GM23248 (cell line): ENCODE data around the gene DIAPH1. TPM values are rescaled to one million over a fixed set of nuclear protein-coding genes. Genes with fewer than 3 reads are reported as not detected.

ENCODE experiments used
- DNase-seq: peaks from one replicate; pipeline ENCODE4 v3.0.0-alpha.2; 2015
- H2AFZ ChIP-seq: fragments of 200-600 bp; sonication (generic); 2 replicates; pipeline ENCODE4 v1.6.1; 2016; ENCODE audit warnings: antibody characterized with exemption
- H3F3A ChIP-seq: fragments of 200-600 bp; sonication (generic); 2 replicates; pipeline ENCODE4 v1.6.1; 2016; ENCODE audit warnings: mild to moderate bottlenecking, antibody characterized with exemption, mixed run types; ENCODE audit not compliant: insufficient read depth
- H3K27ac ChIP-seq: fragments of 200-600 bp; sonication (generic); 2 replicates; pipeline ENCODE4 v1.5.1; 2016; ENCODE audit warnings: mild to moderate bottlenecking
- H3K27me3 ChIP-seq: fragments of 200-600 bp; sonication (generic); replicated peaks from 2 replicates; pipeline ENCODE4 v1.6.1; 2016; ENCODE audit warnings: mild to moderate bottlenecking; ENCODE audit not compliant: insufficient read depth
- H3K36me3 ChIP-seq: fragments of 200-600 bp; sonication (generic); 2 replicates; pipeline ENCODE4 v1.6.1; 2016; ENCODE audit warnings: low read depth, mild to moderate bottlenecking
- H3K4me1 ChIP-seq: fragments of 200-600 bp; sonication (generic); 2 replicates; pipeline ENCODE4 v1.6.1; 2016; ENCODE audit warnings: mild to moderate bottlenecking; ENCODE audit not compliant: insufficient read depth
- H3K4me2 ChIP-seq: fragments of 200-600 bp; sonication (generic); one replicate; pipeline ENCODE4 v1.6.1; 2016; ENCODE audit warnings: mild to moderate bottlenecking; ENCODE audit not compliant: unreplicated experiment
- H3K4me3 ChIP-seq: fragments of 200-600 bp; sonication (generic); 2 replicates; pipeline ENCODE4 v1.5.1; 2016; ENCODE audit warnings: mild to moderate bottlenecking
- H3K79me2 ChIP-seq: fragments of 200-600 bp; sonication (generic); 2 replicates; pipeline ENCODE4 v1.6.1; 2016; ENCODE audit warnings: mild to moderate bottlenecking; ENCODE audit not compliant: insufficient read depth
- H3K9ac ChIP-seq: fragments of 200-600 bp; sonication (generic); 2 replicates; pipeline ENCODE4 v1.6.1; 2016; ENCODE audit warnings: mild to moderate bottlenecking
- H3K9me2 ChIP-seq: fragments of 200-600 bp; sonication (generic); 2 replicates; pipeline ENCODE4 v1.6.1; 2016; ENCODE audit warnings: mixed run types, mild to moderate bottlenecking, moderate library complexity; ENCODE audit not compliant: insufficient read depth
- H3K9me3 ChIP-seq: fragments of 200-600 bp; sonication (generic); one replicate; pipeline ENCODE4 v1.6.1; 2017; ENCODE audit warnings: low read depth
- H4K20me1 ChIP-seq: fragments of 200-600 bp; sonication (generic); 2 replicates; pipeline ENCODE4 v1.6.0; 2016; ENCODE audit not compliant: insufficient read depth
- EZH2 ChIP-seq: fragments of 200-600 bp; sonication (generic); IDR thresholded peaks from 2 replicates; pipeline ENCODE4 v1.6.1; 2018; ENCODE audit warnings: antibody characterized with exemption, mild to moderate bottlenecking; ENCODE audit not compliant: insufficient read depth, poor library complexity, severe bottlenecking
- EZH2phosphoT487 ChIP-seq: fragments of 200-600 bp; sonication (generic); IDR thresholded peaks from 2 replicates; pipeline ENCODE4 v1.6.1; 2018; ENCODE audit warnings: antibody characterized with exemption, moderate library complexity, mild to moderate bottlenecking, low read depth; ENCODE audit not compliant: insufficient read depth
- WGBS, 2 experiments: methylation state at CpG; one replicate each; pipeline ENCODE4 v1.1.6; 2015 to 2017; ENCODE audit warnings: low lambda C conversion rate in 2 of 2, low coverage in 1 of 2; ENCODE audit errors: missing lambda C conversion rate in 2 of 2; 5-methylcytosine and 5-hydroxymethylcytosine counted together
- in situ Hi-C: fragments of 300-500 bp; cut with MboI; formaldehyde crosslinking; loops from 2 replicates; pipeline ENCODE4 v1.15.0; 2020
- polyA plus RNA-seq: library from polyadenylated mRNA; unstranded; fragments of >200 nt; fragmentation: Nextera tagmentation; extraction: Ambion mirVana; gene quantifications from 2 replicates; pipeline ENCODE4 v1.2.1, GENCODE V29; 2016
- total RNA-seq: library from RNA; depleted of rRNA; stranded (reverse); fragments of >200 nt; shearing (Covaris generic); gene quantifications from 2 replicates; pipeline ENCODE4 v1.2.3, GENCODE V29; 2014

Gene DIAPH1
- total and polyA plus RNA-seq, 2 experiments from 2014 or later, result 26.0 to 34.4 TPM

DNA sequence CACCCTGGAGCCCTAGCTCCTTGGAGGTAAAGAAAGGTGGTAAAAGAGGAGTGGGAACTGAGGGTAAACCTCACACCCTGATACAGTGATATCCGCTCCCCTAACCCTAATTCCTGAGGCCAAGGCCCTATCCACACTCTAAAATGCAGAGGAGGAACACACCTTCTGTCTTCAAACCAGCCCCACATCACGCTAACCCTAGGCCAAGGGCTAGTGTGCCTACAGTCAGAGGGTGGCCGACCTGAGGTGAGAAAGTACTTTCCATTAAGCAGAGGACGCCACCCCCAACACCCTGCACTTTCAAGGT lies 17.3 kb upstream of the DIAPH1 start:
- no peaks in the 10 kb centered on the region for H3F3A ChIP-seq
- no peaks in the 10 kb centered on the region for H3K9me3 ChIP-seq
- H3K79me2 ChIP-seq, result peaks cover 56% of the 10 kb centered on the region
- peak overlapping the region; percentile 88 for H3K9ac ChIP-seq
- WGBS, 2 experiments, result 2% methylated on average over 4 of the region's 4 CpGs
- H3K4me3 ChIP-seq, result peak overlapping the region; percentile 82
- peak overlapping the region; percentile 27; the same call in 1 of the 2 replicates for H3K27ac ChIP-seq
- H3K4me2 ChIP-seq, result peak overlapping the region; percentile 80
- H3K36me3 ChIP-seq, result peaks cover 2% of the 10 kb centered on the region; the same call in 1 of the 2 replicates
- peak overlapping the region; percentile 92 for H2AFZ ChIP-seq
- H3K4me1 ChIP-seq, result peaks cover 9% of the 10 kb centered on the region
- H3K27me3 ChIP-seq, result no peaks in the 10 kb centered on the region
- no peaks in the 10 kb centered on the region for H4K20me1 ChIP-seq
- in situ Hi-C loops, result no loop called here
- TF ChIP-seq EZH2, result no peak
- no peak for TF ChIP-seq EZH2phosphoT487
- DNase-seq, result no peak
- no peaks in the 10 kb centered on the region for H3K9me2 ChIP-seq

- H3K27ac ChIP-seq, result peak overlapping the region; percentile 7; the same call in 1 of the 2 replicates
- H3K4me3 ChIP-seq, result peak overlapping the region; percentile 82
- peak overlapping the region; percentile 88 for H3K9ac ChIP-seq
- WGBS, 2 experiments, result 8 to 12% methylated on average over 7 of the region's 7 CpGs
- in situ Hi-C loops, result no loop called here
- H3K36me3 ChIP-seq, result peaks cover 3% of the 10 kb centered on the region; the same call in 1 of the 2 replicates
- TF ChIP-seq EZH2phosphoT487, result no peak
- peak overlapping the region; percentile 92; the same call in 1 of the 2 replicates for H2AFZ ChIP-seq
- no peaks in the 10 kb centered on the region for H3K9me3 ChIP-seq
- no peaks in the 10 kb centered on the region for H3K27me3 ChIP-seq
- H3K9me2 ChIP-seq, result no peaks in the 10 kb centered on the region
- peaks cover 60% of the 10 kb centered on the region for H3K79me2 ChIP-seq
- H3F3A ChIP-seq, result no peaks in the 10 kb centered on the region
- peaks cover 9% of the 10 kb centered on the region for H3K4me1 ChIP-seq
- peak overlapping the region; percentile 80 for H3K4me2 ChIP-seq
- DNase-seq, result no peak
- no peaks in the 10 kb centered on the region for H4K20me1 ChIP-seq
These were observed 16.8 kb upstream of the DIAPH1 start for GRCh38 chr5:141635646-141636045.

DNA sequence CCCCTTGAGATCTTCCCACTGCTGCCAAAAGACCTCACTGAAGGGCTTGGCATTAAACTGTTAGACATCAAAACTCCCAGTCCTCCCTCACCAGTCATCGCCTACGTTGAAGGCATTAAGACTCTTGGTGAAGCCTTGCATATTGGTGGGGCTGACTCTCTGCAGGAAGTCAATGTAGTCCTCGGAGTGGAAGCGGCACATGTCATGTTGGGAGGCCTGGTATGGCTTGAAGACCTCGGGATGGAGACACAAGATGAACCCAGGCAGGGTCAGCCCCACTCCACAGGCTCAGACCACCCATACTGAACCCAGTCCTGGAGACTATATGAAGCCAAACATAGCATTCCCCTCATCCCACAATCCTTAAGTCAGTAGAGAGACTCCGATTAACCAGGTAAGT lies 15.9 kb upstream of the DIAPH1 start:
- H3K4me2 ChIP-seq, result peak overlapping the region; percentile 80

DNA sequence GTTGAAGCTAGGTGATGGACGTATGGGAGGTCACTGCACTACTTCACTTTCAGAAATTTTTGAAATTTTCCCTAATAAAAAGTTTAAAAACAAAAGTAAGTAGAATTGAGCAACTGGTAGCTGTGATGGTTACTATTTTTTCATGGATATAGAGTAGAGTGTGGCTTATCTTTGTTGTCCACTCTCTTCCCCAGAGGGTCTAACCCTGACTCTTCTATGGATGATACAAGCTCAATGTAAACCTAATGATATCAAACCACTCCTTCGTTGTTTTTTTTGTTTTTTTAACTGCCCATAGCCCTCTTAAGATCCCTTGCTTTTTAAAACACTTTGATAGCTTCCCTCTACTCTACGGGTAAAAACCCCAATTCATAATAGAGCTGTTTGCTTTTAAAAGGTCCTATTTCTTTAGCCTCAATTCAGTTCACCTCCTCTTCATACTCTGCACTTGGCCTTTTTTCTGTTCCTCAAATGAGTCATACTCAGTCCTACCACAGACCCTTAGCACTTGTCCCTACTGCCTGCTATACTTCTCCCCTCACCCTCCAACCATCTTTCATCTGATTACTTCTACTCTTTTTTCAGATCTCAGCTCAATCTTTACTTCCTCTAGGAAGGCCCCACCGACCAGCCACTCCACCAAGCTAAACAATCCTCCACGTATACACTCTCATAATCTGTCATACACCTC lies 15.2 kb upstream of the DIAPH1 start:
- peaks cover 7% of the 10 kb centered on the region; the same call in 1 of the 2 replicates for H3K36me3 ChIP-seq
- no peaks in the 10 kb centered on the region for H3K27me3 ChIP-seq
- in situ Hi-C loops, result no loop called here
- peaks cover 71% of the 10 kb centered on the region for H3K79me2 ChIP-seq
- H3K27ac ChIP-seq, result no peak overlapping the region
- WGBS, 2 experiments, result 87 to 90% methylated on average over 5 of the region's 5 CpGs
- peaks cover 9% of the 10 kb centered on the region for H3K4me1 ChIP-seq
- H4K20me1 ChIP-seq, result no peaks in the 10 kb centered on the region
- no peak overlapping the region for H3K4me3 ChIP-seq
- no peaks in the 10 kb centered on the region for H3K9me2 ChIP-seq
- no peak overlapping the region for H3K9ac ChIP-seq
- no peak for DNase-seq
- H3F3A ChIP-seq, result no peaks in the 10 kb centered on the region
- no peak overlapping the region for H3K4me2 ChIP-seq
- no peak overlapping the region for H2AFZ ChIP-seq
- H3K9me3 ChIP-seq, result no peaks in the 10 kb centered on the region
- TF ChIP-seq EZH2phosphoT487 (no peak), EZH2 (no peak)

More for the DNA sequence above, 15.9 kb upstream of the DIAPH1 start:
- in situ Hi-C loops, result no loop called here
- Histone ChIP-seq H3K9me2 (no peaks in the 10 kb centered on the region), H2AFZ (no peak overlapping the region), H3K9ac (0 out of 2 replicates have a peak overlapping the region, but pooled peaks have one; percentile 88), H3K4me3 (0 out of 2 replicates have a peak overlapping the region, but pooled peaks have one; percentile 82), H3K4me1 (peaks cover 9% of the 10 kb centered on the region), H3K9me3 (no peaks in the 10 kb centered on the region), H3F3A (no peaks in the 10 kb centered on the region), H3K36me3 (peaks cover 3% of the 10 kb centered on the region; the same call in 1 of the 2 replicates), H3K27me3 (no peaks in the 10 kb centered on the region), H4K20me1 (no peaks in the 10 kb centered on the region), H3K27ac (no peak overlapping the region), H3K79me2 (peaks cover 69% of the 10 kb centered on the region)
- 84 to 91% methylated on average over 6 of the region's 6 CpGs for WGBS, 2 experiments
- no peak for DNase-seq
- TF ChIP-seq EZH2phosphoT487 (no peak), EZH2 (no peak)
